NOMO-1 treated with dmso at 0.1 percent for 144 hours (cell line): ENCODE measurements around the gene BCO2.

Source experiments
- DNase-seq: peaks from one replicate; lab custom pipeline; 2025; ENCODE audit not compliant: unreplicated experiment; lab: John Stamatoyannopoulos, UW

The BCO2 gene

DNA sequence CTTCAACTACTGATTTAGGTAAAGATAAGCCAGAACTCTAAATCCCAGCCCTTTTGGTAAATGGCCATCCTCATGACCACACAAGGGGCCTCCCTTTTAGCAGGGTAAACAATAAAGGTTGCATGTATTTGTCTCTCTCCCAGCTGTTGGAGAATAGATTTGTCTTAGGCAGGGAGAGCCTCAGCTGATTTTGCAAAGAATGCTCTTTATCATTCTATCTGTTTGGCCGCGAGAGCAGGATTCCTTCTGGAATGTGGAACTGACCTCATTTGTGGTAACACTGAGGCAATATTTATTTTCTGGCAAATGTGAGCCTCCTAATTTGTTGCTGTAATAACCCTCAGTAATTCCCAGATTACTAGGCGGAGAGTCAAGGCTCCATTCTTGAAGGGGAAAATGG lies 66.2 kb downstream of the BCO2 start:
- DNase-seq = no peak

GRCh38 chr11:112247201-112247600 lies 71.9 kb downstream of the BCO2 start:
- no peak for DNase-seq

DNA sequence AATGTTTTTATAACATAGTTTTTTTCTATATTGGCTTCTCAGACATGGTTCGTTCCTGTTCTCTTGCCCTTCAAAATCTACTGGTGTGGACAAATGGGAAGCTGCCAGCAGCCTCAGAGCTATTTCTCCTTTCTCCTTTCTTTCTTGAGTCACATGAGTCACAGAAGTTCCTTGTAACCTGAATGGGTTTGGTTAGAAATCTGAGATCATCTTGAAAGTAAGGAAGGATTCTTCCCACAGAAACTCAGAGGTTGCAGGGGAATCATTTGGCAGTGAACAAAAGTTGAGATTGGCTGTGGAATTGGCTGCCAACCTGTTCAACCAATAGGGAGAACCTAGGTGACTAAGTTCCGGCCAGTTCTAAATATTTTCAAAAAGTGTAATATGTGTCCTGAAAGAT lies 72.9 kb downstream of the BCO2 start:
- no peak for DNase-seq

- no peak for DNase-seq
These were observed 74.7 kb downstream of the BCO2 start for GRCh38 chr11:112249871-112250610.

GRCh38 chr11:112253605-112254242 lies 78.4 kb downstream of the BCO2 start:
- no peak for DNase-seq

DNA sequence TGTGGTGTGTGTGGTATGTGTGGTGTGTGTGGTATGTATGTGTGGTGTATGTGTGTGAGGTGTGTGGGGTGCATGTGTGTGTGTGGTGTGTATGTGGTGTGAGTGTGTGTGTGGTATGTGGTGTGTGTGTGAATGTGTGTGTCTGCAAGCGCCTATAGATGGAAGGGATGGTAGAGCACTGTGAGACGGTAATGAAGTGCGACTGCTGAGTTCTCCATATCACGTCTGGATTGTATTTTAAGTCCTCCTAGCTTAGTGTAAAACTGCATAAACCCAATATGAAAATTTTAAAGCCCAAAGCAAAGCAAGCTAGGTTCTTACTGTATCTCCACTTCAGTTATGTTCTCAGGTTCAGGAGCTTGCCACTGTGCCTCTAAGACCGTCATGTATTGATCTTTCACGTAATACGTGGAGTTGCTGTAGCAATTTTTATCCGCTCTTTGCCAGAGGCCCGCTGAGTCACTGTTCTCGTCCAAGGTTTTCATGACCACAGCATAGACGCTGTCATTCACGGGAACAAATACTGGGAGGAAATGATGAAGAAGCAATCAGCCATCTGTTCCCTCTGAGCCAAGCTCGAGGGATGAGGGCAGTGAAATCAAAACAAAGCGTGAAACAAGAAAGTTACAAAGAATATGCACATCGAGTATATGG lies 79.9 kb downstream of the BCO2 start:
- no peak for DNase-seq

DNA sequence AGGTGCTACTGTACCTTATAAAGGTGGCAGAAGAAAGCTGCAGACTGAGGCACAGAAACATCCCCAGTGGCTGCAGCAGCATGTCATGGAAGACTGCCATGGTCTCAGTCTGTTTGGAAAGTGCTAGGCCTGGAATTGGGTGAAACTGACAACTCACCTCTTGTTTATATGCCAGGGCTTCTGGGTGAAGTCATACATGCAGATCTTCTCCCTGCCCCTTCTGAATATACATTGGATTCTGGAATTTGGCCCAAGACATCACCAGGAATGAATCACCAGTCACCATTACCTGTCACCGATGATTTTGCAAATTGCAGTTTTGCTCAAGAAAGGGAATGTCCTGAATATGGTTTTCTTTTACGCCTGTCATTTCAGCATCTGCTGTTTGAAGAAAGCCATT lies 85.2 kb downstream of the BCO2 start, which contains the start of gene PLET1:
PLET1 (minus strand) TSS at position 371 of the 400 bp plus-strand sequence; CDS start at position 100, 271 bp downstream.
- DNase-seq = no peak

DNA sequence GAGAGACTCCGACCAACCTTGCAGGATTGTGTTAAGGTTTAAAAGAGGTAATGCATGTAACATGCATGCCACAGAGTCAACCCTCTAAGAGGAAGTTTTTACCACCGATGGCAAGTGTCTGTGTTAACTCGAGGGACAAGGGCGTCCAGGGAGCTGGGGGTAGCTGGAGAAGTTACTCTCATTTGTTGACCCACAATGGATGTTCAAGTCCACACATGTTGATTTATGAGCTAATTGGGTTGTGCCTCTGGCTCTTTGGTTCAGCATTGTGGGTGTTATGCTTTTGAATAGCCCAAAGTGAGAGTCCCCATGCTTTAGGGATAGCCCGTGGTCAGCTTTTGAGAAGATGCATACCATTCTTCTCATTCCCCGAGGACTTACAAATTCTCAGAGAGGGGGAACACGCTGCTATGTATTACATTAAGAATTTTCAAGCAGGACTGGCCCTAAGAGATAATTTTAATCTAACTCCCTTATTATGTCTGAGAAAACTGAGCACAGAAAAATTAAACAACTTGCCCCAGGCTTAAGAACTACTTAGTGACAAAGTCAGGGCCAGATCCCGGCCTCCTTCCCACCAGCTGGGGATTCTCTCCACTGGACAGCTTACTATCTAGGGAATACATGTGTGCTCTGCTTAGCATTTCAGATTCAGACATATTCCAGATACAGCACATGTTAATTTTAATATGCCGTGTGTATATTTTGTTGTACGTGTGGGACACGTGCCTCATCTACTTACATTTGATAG lies 90.5 kb downstream of the BCO2 start:
- DNase-seq = no peak

DNA sequence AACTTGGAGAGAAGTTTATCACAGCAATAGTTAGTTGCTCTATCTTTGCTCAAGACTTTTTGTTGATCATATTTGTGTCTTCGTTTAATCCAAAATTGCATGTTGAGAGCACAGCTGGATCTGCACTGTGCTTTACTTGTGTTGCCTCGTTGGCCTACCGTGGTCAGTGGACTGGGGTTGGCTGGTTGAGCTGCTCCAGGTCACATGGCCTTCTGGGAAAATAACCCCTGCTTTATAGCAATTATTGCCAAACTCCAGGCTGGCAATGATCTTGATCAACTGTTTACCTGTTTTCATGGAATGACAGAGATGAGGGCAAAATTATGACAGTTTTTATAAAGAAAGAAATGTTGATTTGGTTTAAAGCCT lies 91.1 kb downstream of the BCO2 start:
- DNase-seq = no peak

- DNase-seq = no peak
These were observed 91.9 kb downstream of the BCO2 start for GRCh38 chr11:112267188-112267591.

- no peak for DNase-seq
These were observed 93.1 kb downstream of the BCO2 start for GRCh38 chr11:112268406-112268805.
